ENCODE data around the gene PCDH9.

The PCDH9 gene

DNA sequence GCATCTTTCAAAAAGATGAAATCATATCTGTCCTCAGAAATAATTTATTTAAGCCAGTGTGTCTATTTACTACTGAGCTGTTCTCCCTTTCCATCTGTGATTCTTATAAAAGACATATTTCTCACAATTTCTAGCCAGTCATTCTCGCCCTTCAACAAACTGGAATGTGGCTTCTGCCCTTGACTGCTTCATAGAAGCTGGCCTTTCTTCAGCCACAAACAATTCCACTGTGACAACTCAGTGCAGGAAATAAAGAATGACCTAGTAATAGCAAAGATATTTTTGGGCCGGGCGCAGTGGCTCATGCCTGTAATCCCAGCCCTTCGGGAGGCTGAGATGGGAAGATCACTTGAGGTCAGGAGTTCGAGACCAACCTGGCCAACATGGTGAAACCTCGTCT is 655.5 kb downstream of the PCDH9 start:
- no peak for DNase-seq (ENCODE audit: low read depth)

DNA sequence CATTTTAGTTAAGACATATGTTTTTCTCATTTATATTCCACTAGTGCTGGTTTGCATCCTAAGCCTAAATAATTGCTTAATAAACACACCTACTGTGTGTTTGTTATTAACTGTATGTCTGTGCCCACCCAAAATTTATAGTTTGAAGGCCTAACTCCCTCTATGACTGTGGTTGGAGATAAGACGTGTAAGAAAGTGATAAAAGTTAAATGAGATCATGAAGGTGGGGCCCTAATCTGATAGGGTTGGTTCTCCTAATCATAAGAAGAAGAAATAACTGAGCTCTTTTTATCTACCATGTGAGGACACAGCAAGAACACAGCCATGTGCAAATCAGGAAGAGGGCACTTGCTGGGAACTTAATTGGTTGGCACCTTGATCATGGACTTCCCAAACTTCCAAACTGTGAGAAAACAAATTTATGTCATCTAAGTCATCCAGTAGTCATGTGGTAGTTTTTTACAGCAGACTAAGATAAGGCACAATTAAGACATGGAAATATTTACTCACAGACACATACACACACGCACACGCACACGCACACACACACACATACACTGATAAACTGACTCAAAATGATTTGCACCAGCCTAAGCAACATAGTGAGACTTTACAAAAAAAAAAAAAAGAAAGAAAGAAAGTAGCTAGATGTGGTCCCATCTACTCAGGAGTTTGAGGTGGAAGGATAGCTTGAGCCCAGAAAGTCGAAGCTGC is 662.1 kb downstream of the PCDH9 start:
- DNase-seq (ENCODE audit: low read depth): no peak

- DNase-seq (ENCODE audit: low read depth): no peak
Measured at GRCh38 chr13:66565279-66565678, 664.9 kb downstream of the PCDH9 start.

DNA sequence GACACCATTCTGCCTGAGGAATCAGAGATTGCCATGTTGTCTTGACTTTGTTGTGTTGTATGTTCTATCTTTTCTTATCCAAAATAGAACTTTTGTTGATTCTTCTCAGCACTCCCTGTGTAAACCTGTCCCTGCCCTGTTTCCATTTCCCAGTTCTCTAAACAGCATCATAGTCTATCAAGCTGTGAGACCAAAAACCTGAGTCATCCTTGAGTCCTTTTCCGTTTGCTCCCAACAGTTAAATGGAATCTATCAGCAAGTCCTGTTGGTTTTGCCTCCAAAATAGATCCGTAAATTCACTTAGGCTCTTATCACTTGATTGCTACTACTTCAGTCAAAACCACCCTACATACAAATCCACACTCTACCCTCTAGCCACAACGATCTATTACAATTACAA is 667.1 kb downstream of the PCDH9 start:
- DNase-seq (ENCODE audit: low read depth): no peak

GRCh38 chr13:66562054-66562453 is 668.1 kb downstream of the PCDH9 start:
- no peak for DNase-seq (ENCODE audit: low read depth)

GRCh38 chr13:66560991-66561390 is 669.1 kb downstream of the PCDH9 start:
- no peak for DNase-seq (ENCODE audit: low read depth)

- DNase-seq (ENCODE audit: low read depth): no peak
Measured at GRCh38 chr13:66560189-66560588, 669.9 kb downstream of the PCDH9 start.

- DNase-seq (ENCODE audit: low read depth): no peak
Measured at GRCh38 chr13:66559093-66559492, 671.0 kb downstream of the PCDH9 start.

DNA sequence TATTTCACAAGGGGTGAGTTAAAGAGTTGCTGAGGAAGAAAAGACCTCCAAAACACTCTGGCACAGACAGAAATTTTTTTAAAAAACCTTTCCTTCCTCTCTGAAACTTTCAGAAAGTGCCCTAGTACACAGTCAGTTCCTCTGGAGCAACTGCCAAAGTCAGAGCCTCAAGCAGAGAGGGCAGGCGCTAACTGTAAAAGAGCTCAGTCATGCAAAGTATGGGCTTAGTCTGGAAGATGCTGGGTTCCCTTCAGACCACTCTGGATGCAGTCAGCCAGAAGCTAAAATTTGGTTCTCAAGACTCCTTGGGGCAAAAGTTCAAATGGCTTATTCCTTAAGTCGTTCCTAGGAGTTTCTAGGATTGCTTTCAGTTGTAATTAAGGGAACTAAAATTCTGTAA is 671.6 kb downstream of the PCDH9 start:
- no peak for DNase-seq (ENCODE audit: low read depth)

DNA sequence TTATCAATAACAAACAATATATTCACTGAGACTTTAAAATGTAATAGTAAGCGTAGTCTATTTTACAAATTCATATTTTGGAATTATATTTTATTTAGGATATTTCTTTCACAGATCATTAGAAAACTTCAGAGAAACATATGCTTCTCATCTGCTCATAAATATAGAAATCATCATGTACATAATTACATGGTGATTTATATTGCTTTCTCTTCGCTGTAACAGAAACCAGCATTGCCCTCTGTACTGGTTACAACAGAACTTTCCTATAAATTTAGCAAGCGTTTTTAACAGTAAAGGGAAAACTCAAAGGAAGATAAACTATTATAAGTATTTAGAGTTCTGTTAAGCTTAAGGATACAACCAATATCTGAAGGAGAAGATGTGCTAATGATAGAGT is 672.8 kb downstream of the PCDH9 start:
- no peak for DNase-seq (ENCODE audit: low read depth)

GRCh38 chr13:66556306-66556705 is 673.8 kb downstream of the PCDH9 start:
- DNase-seq (ENCODE audit: low read depth): no peak

- no peak for DNase-seq (ENCODE audit: low read depth)
Measured at GRCh38 chr13:66553391-66553790, 676.7 kb downstream of the PCDH9 start.

GRCh38 chr13:66551128-66551527 is 679.0 kb downstream of the PCDH9 start:
- DNase-seq (ENCODE audit: low read depth): no peak

- DNase-seq (ENCODE audit: low read depth): no peak
Measured at GRCh38 chr13:66547685-66548084, 682.5 kb downstream of the PCDH9 start.

GRCh38 chr13:66546534-66547379 is 683.4 kb downstream of the PCDH9 start:
- DNase-seq (ENCODE audit: low read depth): no peak

- no peak for DNase-seq (ENCODE audit: low read depth)
Measured at GRCh38 chr13:66543780-66544179, 686.4 kb downstream of the PCDH9 start.

- DNase-seq (ENCODE audit: low read depth): no peak
Measured at GRCh38 chr13:66537417-66537816, 692.7 kb downstream of the PCDH9 start.

GRCh38 chr13:66536746-66537145 is 693.4 kb downstream of the PCDH9 start:
- DNase-seq (ENCODE audit: low read depth): no peak

- no peak for DNase-seq (ENCODE audit: low read depth)
Measured at GRCh38 chr13:66534561-66534960, 695.6 kb downstream of the PCDH9 start.

GRCh38 chr13:66532845-66533244 is 697.3 kb downstream of the PCDH9 start:
- no peak for DNase-seq (ENCODE audit: low read depth)

DNA sequence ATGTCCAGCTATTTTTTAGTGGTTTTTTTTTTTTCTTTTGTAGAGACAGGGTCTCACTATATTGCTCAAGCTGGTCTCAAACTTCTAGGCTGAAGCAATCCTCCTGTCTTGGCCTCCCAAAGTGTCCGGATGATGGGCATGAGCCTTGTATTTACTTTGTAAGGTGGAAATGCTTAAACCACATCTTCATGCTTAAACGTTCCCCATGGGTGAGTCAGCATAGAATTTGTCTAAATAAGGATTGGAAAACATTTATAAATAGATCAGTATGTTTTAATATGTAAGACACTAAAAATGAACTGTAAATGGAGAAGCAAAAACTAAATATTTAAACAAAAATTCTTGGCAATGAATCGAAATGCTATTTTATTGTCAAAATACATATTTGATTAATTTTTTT is 698.0 kb downstream of the PCDH9 start:
- DNase-seq (ENCODE audit: low read depth): no peak

DNA sequence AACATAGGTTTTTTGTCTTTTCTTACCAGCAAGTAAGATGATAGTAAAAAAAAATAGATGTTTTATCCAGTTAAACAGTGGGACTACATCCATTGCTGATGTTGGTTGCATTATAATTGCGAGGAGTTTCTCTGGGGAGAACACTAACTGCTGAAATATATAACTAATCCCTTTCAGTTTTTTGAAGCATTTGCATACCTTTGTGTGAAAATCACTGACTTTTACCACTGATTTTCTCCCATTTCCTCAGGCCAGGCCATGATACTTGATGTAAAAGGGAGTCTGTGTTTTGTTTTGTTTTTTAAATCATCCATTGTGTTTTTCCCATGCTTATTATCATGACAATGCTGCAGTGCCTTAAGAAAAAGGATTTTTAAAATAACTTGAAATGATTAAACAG is 699.5 kb downstream of the PCDH9 start:
- no peak for DNase-seq (ENCODE audit: low read depth)

- no peak for DNase-seq (ENCODE audit: low read depth)
Measured at GRCh38 chr13:66530158-66530557, 700.0 kb downstream of the PCDH9 start.
